Heart left ventricle (tissue), 13 donors: ENCODE results near the gene KLLN.

Experiments used
- CTCF ChIP-seq, 12 donors: fragments of 200-600 bp; sonication (generic) in 4 of 12; IDR thresholded peaks; one replicate each; pipeline versions ENCODE4 v1.5.0 to v1.8.0; 2018 to 2022; ENCODE audit warnings: antibody characterized with exemption in 12 of 12, mild to moderate bottlenecking in 5 of 12
- POLR2A ChIP-seq, 2 donors: fragments of 450-650 bp; IDR thresholded peaks; one replicate each; pipeline ENCODE4 v1.6.1; 2017; ENCODE audit warnings: antibody characterized with exemption in 2 of 2, mild to moderate bottlenecking in 2 of 2, moderate library complexity in 2 of 2
- donor health status: ischemic (EF 13 %, LVEDD 7.1; RV severe dilation, severe dysfunction).
- donor health status: DM: no; HTN: yes; CAD: no.
- donor health status: DM: no; HTN: no; CAD: no.
- donor health status: ischemic (EF 25% LVEDD 6.9; RV normal size, moderate dysfunction).
- donor health status: ischemic (EF 25% LVEDD 5.7; RV mildly dilated, moderate dysfunction).
- donor health status: ischemic (EF 35%, LVEDD 5.7; RV mildly dilated, moderate dysfunction).
- donor health status: nonischemic (EF 11% LVEDD 7.7; RV severe dilation, severe dysfunction).
- donor health status: DM: yes; HTN: yes; CAD: no.
- donor health status: PGD.
- donor health status: ischemic (EF 29% LVEDD 5.4; RV normal size, mild dysfunction).
- donor health status: nonischemic (EF 23%, LVEDD 6.1; RV moderate dilation, normal function).

- TF ChIP-seq CTCF (IDR thresholded peaks at IDR 0.05) (no peak), POLR2A (IDR thresholded peaks at IDR 0.05) (no peak)
These were observed 22.1 kb downstream of the KLLN start for GRCh38 chr10:87841186-87841585.
